DOHH2 (cell line): Measurements from ENCODE around the gene SLC39A11.

ENCODE experiments used
- H3F3A ChIP-seq: fragments of 200-600 bp; sonication (generic), shearing (Covaris generic); 2 replicates; pipeline ENCODE4 v1.6.0; 2016; ENCODE audit warnings: antibody characterized with exemption, mild to moderate bottlenecking; ENCODE audit not compliant: control insufficient read depth, insufficient read depth
- H3K27ac ChIP-seq: fragments of 200-600 bp; sonication (generic); 2 replicates; pipeline ENCODE4 v1.5.1; 2014; ENCODE audit warnings: low read depth, mild to moderate bottlenecking, low read length, moderate library complexity
- H3K27me3 ChIP-seq: fragments of 200-600 bp; sonication (generic); 2 replicates; pipeline ENCODE4 v1.6.1; 2014; ENCODE audit warnings: mild to moderate bottlenecking, low read length, mixed read lengths; ENCODE audit not compliant: control insufficient read depth
- H3K36me3 ChIP-seq: fragments of 200-600 bp; sonication (generic); 2 replicates; pipeline ENCODE4 v1.6.1; 2014; ENCODE audit warnings: mild to moderate bottlenecking, low read length, moderate library complexity, mixed read lengths; ENCODE audit not compliant: control insufficient read depth
- H3K4me1 ChIP-seq: fragments of 200-600 bp; sonication (generic); 2 replicates; pipeline ENCODE4 v1.6.1; 2014; ENCODE audit warnings: mild to moderate bottlenecking, low read length, mixed read lengths; ENCODE audit not compliant: control insufficient read depth
- H3K4me2 ChIP-seq: fragments of 200-600 bp; sonication (generic); 2 replicates; pipeline ENCODE4 v1.6.0; 2014; ENCODE audit warnings: mild to moderate bottlenecking, low read length, moderate library complexity
- H3K4me3 ChIP-seq: fragments of 200-600 bp; sonication (generic); 2 replicates; pipeline ENCODE4 v1.5.1; 2014; ENCODE audit warnings: mild to moderate bottlenecking, low read length, mixed read lengths
- H3K79me2 ChIP-seq: fragments of 200-600 bp; sonication (generic); 2 replicates; pipeline ENCODE4 v1.6.1; 2014; ENCODE audit warnings: mild to moderate bottlenecking, low read length, mixed read lengths; ENCODE audit not compliant: control insufficient read depth
- H3K9me2 ChIP-seq: fragments of 200-600 bp; sonication (generic); replicated peaks from 2 replicates; pipeline ENCODE4 v1.6.1; 2014; ENCODE audit warnings: mild to moderate bottlenecking, low read length, mixed read lengths; ENCODE audit not compliant: control insufficient read depth
- H3K9me3 ChIP-seq: fragments of 200-600 bp; sonication (generic); 2 replicates; pipeline ENCODE4 v1.6.1; 2014; ENCODE audit warnings: antibody characterized with exemption, low read length, mixed read lengths; ENCODE audit not compliant: control insufficient read depth, insufficient read depth
- H4K20me1 ChIP-seq: fragments of 200-600 bp; sonication (generic); 2 replicates; pipeline ENCODE4 v1.6.0; 2014; ENCODE audit warnings: low read depth, mild to moderate bottlenecking, antibody characterized with exemption, low read length, moderate library complexity; ENCODE audit not compliant: control insufficient read depth, insufficient read depth
- EZH2phosphoT487 ChIP-seq: fragments of 200-600 bp; sonication (generic); IDR thresholded peaks from 2 replicates; pipeline ENCODE4 v1.6.1; 2017; ENCODE audit warnings: borderline replicate concordance, mild to moderate bottlenecking, antibody characterized with exemption, low read length, moderate library complexity, mixed read lengths
- TF ChIP-seq, protein P1 (sequence below): fragments of 200-600 bp; sonication (generic); IDR thresholded peaks from one replicate; pipeline ENCODE4 v1.5.1; 2014; ENCODE audit warnings: antibody characterized with exemption, mild to moderate bottlenecking, low read depth, low read length; ENCODE audit not compliant: poor library complexity, severe bottlenecking

SLC39A11 gene

DNA sequence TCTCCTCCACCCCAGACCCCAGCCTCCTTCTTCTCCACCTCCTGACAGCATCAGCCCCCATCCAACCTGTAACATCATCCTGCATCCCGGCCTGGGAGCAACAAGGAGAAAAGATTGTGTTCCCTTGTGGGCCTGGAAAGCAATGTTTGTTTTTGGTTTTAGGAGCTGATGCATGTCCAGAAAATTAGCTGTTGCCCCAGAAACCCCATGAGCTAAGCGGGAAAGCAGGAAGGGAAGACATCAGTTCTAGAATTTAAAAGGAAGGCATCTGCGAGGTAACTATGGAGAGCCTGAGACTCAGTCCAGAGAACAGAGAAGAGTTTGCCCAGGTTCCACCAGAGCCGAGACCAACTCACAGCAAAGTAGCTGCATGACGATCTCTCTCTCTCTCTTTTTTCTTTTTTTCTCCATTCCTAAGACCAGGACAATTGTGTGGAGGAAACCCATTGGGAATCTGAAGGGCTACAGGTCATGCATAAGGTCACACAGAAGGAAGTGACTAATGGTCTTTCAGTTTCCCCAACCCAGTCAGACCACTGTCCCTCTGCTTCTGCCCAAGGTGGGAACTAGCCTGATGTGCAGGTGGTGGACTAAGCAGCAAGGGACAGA lies 124.4 kb downstream of the SLC39A11 start:
- no peaks in the 10 kb centered on the region for H3F3A ChIP-seq
- no peaks in the 10 kb centered on the region for H3K36me3 ChIP-seq
- peaks cover 7% of the 10 kb centered on the region for H3K4me1 ChIP-seq
- no peak for TF ChIP-seq EZH2phosphoT487
- TF ChIP-seq, protein P1, sequence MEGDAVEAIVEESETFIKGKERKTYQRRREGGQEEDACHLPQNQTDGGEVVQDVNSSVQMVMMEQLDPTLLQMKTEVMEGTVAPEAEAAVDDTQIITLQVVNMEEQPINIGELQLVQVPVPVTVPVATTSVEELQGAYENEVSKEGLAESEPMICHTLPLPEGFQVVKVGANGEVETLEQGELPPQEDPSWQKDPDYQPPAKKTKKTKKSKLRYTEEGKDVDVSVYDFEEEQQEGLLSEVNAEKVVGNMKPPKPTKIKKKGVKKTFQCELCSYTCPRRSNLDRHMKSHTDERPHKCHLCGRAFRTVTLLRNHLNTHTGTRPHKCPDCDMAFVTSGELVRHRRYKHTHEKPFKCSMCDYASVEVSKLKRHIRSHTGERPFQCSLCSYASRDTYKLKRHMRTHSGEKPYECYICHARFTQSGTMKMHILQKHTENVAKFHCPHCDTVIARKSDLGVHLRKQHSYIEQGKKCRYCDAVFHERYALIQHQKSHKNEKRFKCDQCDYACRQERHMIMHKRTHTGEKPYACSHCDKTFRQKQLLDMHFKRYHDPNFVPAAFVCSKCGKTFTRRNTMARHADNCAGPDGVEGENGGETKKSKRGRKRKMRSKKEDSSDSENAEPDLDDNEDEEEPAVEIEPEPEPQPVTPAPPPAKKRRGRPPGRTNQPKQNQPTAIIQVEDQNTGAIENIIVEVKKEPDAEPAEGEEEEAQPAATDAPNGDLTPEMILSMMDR: no peak
- H3K9me3 ChIP-seq: no peaks in the 10 kb centered on the region
- no peak overlapping the region for H3K4me2 ChIP-seq
- H3K27me3 ChIP-seq: no peaks in the 10 kb centered on the region
- H3K9me2 ChIP-seq: no peaks in the 10 kb centered on the region
- H4K20me1 ChIP-seq: no peaks in the 10 kb centered on the region
- no peak overlapping the region for H3K4me3 ChIP-seq
- H3K79me2 ChIP-seq: no peaks in the 10 kb centered on the region
- no peak overlapping the region for H3K27ac ChIP-seq

DNA sequence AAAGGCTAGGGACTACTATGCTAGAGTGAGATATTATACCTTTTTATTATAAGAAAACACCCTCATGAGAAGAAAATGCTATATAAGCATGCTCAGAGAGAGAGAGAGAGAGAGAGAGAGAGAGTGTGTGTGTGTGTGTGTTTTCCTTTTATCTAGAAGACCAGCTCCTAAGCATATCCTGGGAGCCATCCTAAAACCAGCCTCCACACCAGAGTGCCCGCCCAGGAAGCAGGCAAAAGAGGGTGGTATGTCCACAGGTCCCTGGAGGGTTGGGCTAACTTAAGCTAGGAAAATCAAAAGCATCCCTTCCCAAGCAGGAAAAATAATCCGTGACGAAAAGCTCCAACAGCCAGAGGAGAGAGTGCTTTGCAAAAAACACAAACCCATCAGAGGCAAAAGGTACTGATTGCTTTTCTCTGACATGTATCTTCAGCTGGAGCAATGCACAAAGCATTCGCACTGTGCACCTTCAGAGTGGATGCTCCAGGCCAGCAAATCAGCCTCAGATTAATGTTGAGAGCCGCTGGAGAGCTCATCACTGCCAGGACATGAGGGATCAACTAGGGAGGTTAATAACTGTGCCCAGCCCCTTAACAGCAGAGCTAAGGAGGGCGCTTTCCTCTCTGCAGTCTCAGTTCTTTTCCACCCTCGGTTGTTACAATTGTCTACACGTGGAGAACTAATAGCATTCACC lies 125.1 kb downstream of the SLC39A11 start:
- H4K20me1 ChIP-seq: no peaks in the 10 kb centered on the region
- H3F3A ChIP-seq: no peaks in the 10 kb centered on the region
- H3K27ac ChIP-seq: no peak overlapping the region
- H3K4me2 ChIP-seq: no peak overlapping the region
- TF ChIP-seq EZH2phosphoT487: no peak
- TF ChIP-seq, protein P1: no peak
- no peaks in the 10 kb centered on the region for H3K79me2 ChIP-seq
- H3K4me1 ChIP-seq: peaks cover 7% of the 10 kb centered on the region
- H3K4me3 ChIP-seq: no peak overlapping the region
- H3K27me3 ChIP-seq: no peaks in the 10 kb centered on the region
- no peaks in the 10 kb centered on the region for H3K9me3 ChIP-seq
- no peaks in the 10 kb centered on the region for H3K36me3 ChIP-seq
- H3K9me2 ChIP-seq: no peaks in the 10 kb centered on the region

DNA sequence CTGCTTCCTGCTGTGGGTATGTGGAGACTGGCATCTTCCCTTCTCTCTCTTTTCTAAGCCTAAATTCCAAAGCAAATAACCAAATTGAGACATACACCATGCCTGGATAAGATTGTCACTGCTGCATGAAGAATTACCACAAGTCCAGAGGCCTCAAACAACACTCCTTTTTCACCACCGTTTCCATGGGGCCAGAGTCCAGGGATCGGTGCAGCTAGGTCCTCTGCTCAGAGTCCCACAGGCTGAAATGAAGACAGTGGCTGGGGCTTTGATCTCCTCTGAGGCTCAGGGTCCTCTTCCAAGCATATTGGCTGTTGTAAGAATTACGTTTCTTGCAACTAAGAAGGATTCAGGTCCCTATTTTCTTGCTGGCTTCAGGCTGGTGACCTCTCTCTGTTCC lies 130.4 kb downstream of the SLC39A11 start:
- H3K4me1 ChIP-seq: no peaks in the 10 kb centered on the region
- H3K9me3 ChIP-seq: no peaks in the 10 kb centered on the region
- H3K4me3 ChIP-seq: no peak overlapping the region
- H3K9me2 ChIP-seq: no peaks in the 10 kb centered on the region
- H3K27me3 ChIP-seq: no peaks in the 10 kb centered on the region
- no peaks in the 10 kb centered on the region for H3F3A ChIP-seq
- H3K36me3 ChIP-seq: no peaks in the 10 kb centered on the region
- H3K4me2 ChIP-seq: no peak overlapping the region
- H3K27ac ChIP-seq: no peak overlapping the region
- TF ChIP-seq EZH2phosphoT487: no peak
- TF ChIP-seq, protein P1: no peak
- H3K79me2 ChIP-seq: no peaks in the 10 kb centered on the region
- no peaks in the 10 kb centered on the region for H4K20me1 ChIP-seq
